Tibial nerve (tissue), 4 donors: ENCODE measurements around the gene AHRR.

Experiments used
- CTCF ChIP-seq, 5 experiments: fragments of 200-600 bp in 3 of 5; fragments of 450-650 bp in 2 of 5; sonication (generic) in 3 of 5; IDR thresholded peaks; one replicate each; pipeline ENCODE4 v1.5.1; 2016 to 2019; ENCODE audit warnings: antibody characterized with exemption in 5 of 5, mild to moderate bottlenecking in 3 of 5, moderate library complexity in 2 of 5
- EP300 ChIP-seq, 2 donors: sonication (generic); formaldehyde crosslinking; IDR thresholded peaks; one replicate each; pipeline ENCODE4 v1.6.1; 2017; ENCODE audit warnings: antibody characterized with exemption in 2 of 2, mild to moderate bottlenecking in 1 of 2
- POLR2A ChIP-seq, 2 donors: fragments of 450-650 bp; IDR thresholded peaks; one replicate each; pipeline ENCODE4 v1.6.1; 2017; ENCODE audit warnings: antibody characterized with exemption in 2 of 2, mild to moderate bottlenecking in 2 of 2, moderate library complexity in 2 of 2

- no peak for TF ChIP-seq CTCF (IDR thresholded peaks at IDR 0.05)
- no peak for TF ChIP-seq EP300 (IDR thresholded peaks at IDR 0.05)
- no peak for TF ChIP-seq POLR2A (IDR thresholded peaks at IDR 0.05)
These were observed 53.9 kb downstream of the AHRR start for GRCh38 chr5:375336-375920.
